GM12878 (cell line): ENCODE measurements around the gene GPR107. TPM values are rescaled to one million over a fixed set of nuclear protein-coding genes. Genes with fewer than 3 reads are reported as not detected.

Source experiments
- ATAC-seq: fragments of 200-7000 bp; cut with Tn5 transposase; 3 replicates; pipeline ENCODE4 v1.9.1; 2020; ENCODE audit warnings: mild to moderate bottlenecking, moderate library complexity
- BruUV-seq: library from RNA; stranded (reverse); fragments of 400-500 nt; replicated peaks from 2 replicates; lab custom pipeline; 2021; lab: Mats Ljungman, UMichigan
- CTCF ChIA-PET: fragments of 300-600 bp; sonication (Branson Sonifier 250); formaldehyde crosslinking; extraction: SDS; loops from one replicate; lab custom pipeline; 2021; ENCODE audit warnings: inconsistent platforms; lab: Yijun Ruan, JAX
- POLR2A ChIA-PET: fragments of 350-600 bp; formaldehyde crosslinking; extraction: SDS; loops from one replicate; lab custom pipeline; 2021; ENCODE audit warnings: inconsistent platforms; lab: Charles Lee
- RAD21 ChIA-PET: fragments of 300-600 bp; sonication (Branson Sonifier 250); formaldehyde crosslinking; loops from one replicate; lab custom pipeline; 2023; ENCODE audit warnings: antibody characterized with exemption; ENCODE audit not compliant: unreplicated experiment; lab: Charles Lee
- SMC1A ChIA-PET: fragments of 300-600 bp; sonication (Branson Sonifier 250); formaldehyde crosslinking; loops from one replicate; lab custom pipeline; 2023; ENCODE audit not compliant: unreplicated experiment, uncharacterized antibody; lab: Charles Lee
- DNase-seq: peaks from one replicate; pipeline ENCODE4 v3.0.0-alpha.2; 2011; ENCODE audit warnings: low read depth, low spot score
- FAIRE-seq: peaks from 3 replicates; lab custom pipeline; 2011; peaks lifted over from hg19 to GRCh38; lab: Jason Lieb, UNC
- H2AFZ ChIP-seq: 2 replicates; pipeline ENCODE4 v1.6.0; 2011; ENCODE audit warnings: low read depth, low read length, control low read depth; ENCODE audit not compliant: control insufficient read depth
- H3K27ac ChIP-seq: 2 replicates; pipeline ENCODE4 v1.5.1; 2011; ENCODE audit warnings: control low read depth; ENCODE audit not compliant: control insufficient read depth, insufficient read depth
- H3K27me3 ChIP-seq, 2 experiments: replicated peaks in 1 of 2; 2 replicates each; pipeline versions ENCODE4 v1.6.0 to v1.6.1; 2011; ENCODE audit warnings: low read length in 1 of 2; ENCODE audit not compliant: control insufficient read depth in 2 of 2, insufficient read depth in 2 of 2
- H3K36me3 ChIP-seq, 2 experiments: 2 replicates each; pipeline ENCODE4 v1.5.1; 2011; ENCODE audit warnings: low read length in 1 of 2; ENCODE audit not compliant: control insufficient read depth in 2 of 2, insufficient read depth in 2 of 2
- H3K4me1 ChIP-seq: 2 replicates; pipeline ENCODE4 v1.6.1; 2011; ENCODE audit warnings: mild to moderate bottlenecking, low read length, moderate library complexity, mixed read lengths; ENCODE audit not compliant: control insufficient read depth, insufficient read depth
- H3K4me2 ChIP-seq: 2 replicates; pipeline ENCODE4 v1.6.0; 2011; ENCODE audit warnings: control low read depth; ENCODE audit not compliant: control insufficient read depth, insufficient read depth
- H3K4me3 ChIP-seq: fragments of 200-600 bp; sonication (generic); 2 replicates; pipeline ENCODE4 v1.5.1; 2016
- H3K79me2 ChIP-seq: 2 replicates; pipeline ENCODE4 v1.6.0; 2011; ENCODE audit warnings: low read length; ENCODE audit not compliant: control insufficient read depth, insufficient read depth
- H3K9ac ChIP-seq: 2 replicates; pipeline ENCODE4 v1.8.0; 2011; ENCODE audit warnings: low read length, control low read depth, mixed read lengths; ENCODE audit not compliant: control insufficient read depth, insufficient read depth
- H3K9me3 ChIP-seq: replicated peaks from 3 replicates; pipeline ENCODE4 v1.5.1; 2011; ENCODE audit warnings: mild to moderate bottlenecking, low read length; ENCODE audit not compliant: control insufficient read depth, insufficient read depth
- H4K20me1 ChIP-seq: 2 replicates; pipeline ENCODE4 v1.6.0; 2011; ENCODE audit not compliant: control insufficient read depth, insufficient read depth
- ASH2L ChIP-seq: fragments of 300-600, 200-600 bp; sonication (generic); IDR thresholded peaks from 2 replicates; pipeline ENCODE4 v1.6.1; 2017; ENCODE audit warnings: low read depth, mild to moderate bottlenecking, borderline replicate concordance
- ATF3 ChIP-seq: IDR thresholded peaks from 2 replicates; pipeline ENCODE4 v1.6.1; 2011; ENCODE audit warnings: low read depth, mild to moderate bottlenecking, low read length, moderate library complexity, borderline replicate concordance; ENCODE audit errors: extremely low read depth
- CBX5 ChIP-seq: sonication (generic); IDR thresholded peaks from 2 replicates; pipeline ENCODE4 v1.6.1; 2016; ENCODE audit warnings: low read depth, moderate library complexity, mild to moderate bottlenecking, inconsistent platforms
- HDAC2 ChIP-seq: fragments of 200-600 bp; sonication (generic); IDR thresholded peaks from 2 replicates; pipeline ENCODE4 v1.6.1; 2017
- IRF3 ChIP-seq: fragments of 450-650 bp; IDR thresholded peaks from 2 replicates; pipeline ENCODE4 v1.6.1; 2014; ENCODE audit warnings: mild to moderate bottlenecking
- NFYA ChIP-seq: IDR thresholded peaks from 2 replicates; pipeline ENCODE4 v1.6.1; 2011; ENCODE audit warnings: low read depth, mild to moderate bottlenecking, low read length, improper control_type of control experiment, borderline replicate concordance
- PKNOX1 ChIP-seq: fragments of 450-650 bp; IDR thresholded peaks from 2 replicates; pipeline ENCODE4 v1.6.1; 2016; ENCODE audit warnings: mild to moderate bottlenecking
- SREBF2 ChIP-seq: IDR thresholded peaks from 2 replicates; pipeline ENCODE4 v1.6.1; 2012; ENCODE audit warnings: mild to moderate bottlenecking, low read length
- ZBED1 ChIP-seq: IDR thresholded peaks from 2 replicates; pipeline ENCODE4 v1.6.1; 2016; ENCODE audit warnings: borderline replicate concordance
- ZNF592 ChIP-seq: fragments of 450-650 bp; IDR thresholded peaks from 2 replicates; pipeline ENCODE4 v1.6.1; 2017; ENCODE audit warnings: mild to moderate bottlenecking, moderate library complexity
- WGBS: methylation state at CpG from one replicate; pipeline ENCODE4 v1.1.6; 2016; ENCODE audit warnings: low lambda C conversion rate; ENCODE audit not compliant: insufficient replicate concordance, insufficient coverage; ENCODE audit errors: missing lambda C conversion rate; 5-methylcytosine and 5-hydroxymethylcytosine counted together
- in situ Hi-C: fragments of 300-500 bp; cut with MboI; formaldehyde crosslinking; loops from 9 replicates; pipeline ENCODE4 v1.14.3; 2018; ENCODE audit warnings: mixed read lengths
- intact Hi-C: fragments of 100-400 bp; cut with micrococcal nuclease; formaldehyde crosslinking; loops from one replicate; pipeline ENCODE4 v1.14.2; 2022; ENCODE audit not compliant: unreplicated experiment
- polyA plus RNA-seq, 11 experiments: library from polyadenylated mRNA; depleted of rRNA in 4 of 11; unstranded in 6 of 11; stranded (reverse) in 5 of 11; fragments of >200 nt; fragmentation: Nextera tagmentation in 4 of 11; fragmentation: Illumina TruSeq in 1 of 11; extraction: Ambion mirVana in 4 of 11; extraction: Trizol in 1 of 11; gene quantifications; 1 replicate in 1 of 11; 2 replicates in 10 of 11; pipeline versions ENCODE4 v1.2.1 to v1.2.3, GENCODE V29; 2011 to 2016; ENCODE audit warnings: inconsistent platforms in 2 of 11, missing spikeins in 2 of 11, low read depth in 1 of 11
- total RNA-seq, 4 experiments: library from RNA; depleted of rRNA in 3 of 4; stranded (reverse); fragments of >200 nt in 3 of 4; fragmentation: Illumina TruSeq in 1 of 4; extraction: Trizol in 1 of 4; gene quantifications; 2 replicates each; pipeline versions ENCODE4 v1.2.1 to v1.2.3, GENCODE V29; 2013 to 2021

The GPR107 gene
- total and polyA plus RNA-seq, 10 of the 15 experiments (the other 5 are each of a cell fraction or from before 2014, with no cell fraction given): 2.7 to 21.4 (median 10.6) TPM

- 97% methylated on average over 10 of the region's 11 CpGs for WGBS
- Histone ChIP-seq H3K79me2 (no peaks in the 10 kb centered on the region), H3K27ac (no peak overlapping the region), H3K4me2 (no peak overlapping the region), H3K4me3 (no peak overlapping the region), H3K9ac (no peak overlapping the region), H3K36me3 (0 out of 4 replicates have a peak, but pooled peaks cover 0 to 2% of the 10 kb centered on the region in 2 experiments), H3K27me3 (no peaks in the 10 kb centered on the region), H2AFZ (no peak overlapping the region), H3K4me1 (no peaks in the 10 kb centered on the region), H4K20me1 (no peaks in the 10 kb centered on the region), H3K9me3 (no peaks in the 10 kb centered on the region)
- intact Hi-C loops (no loop called here), in situ Hi-C loops (no loop called here)
- BruUV-seq: no TSS peak
- no peak for ATAC-seq
- no peak for TF ChIP-seq ATF3
- TF ChIP-seq PKNOX1: no peak
- CTCF ChIA-PET: no interaction called here
- no peak for DNase-seq
- POLR2A ChIA-PET: no interaction called here
- FAIRE-seq: no peak
- SMC1A ChIA-PET: no interaction called here
- RAD21 ChIA-PET: no interaction called here
These were observed 84.0 kb downstream of the GPR107 start for GRCh38 chr9:130137641-130138081.

GRCh38 chr9:130138171-130138653, 84.5 kb downstream of the GPR107 start:
- H3K4me1 ChIP-seq: no peaks in the 10 kb centered on the region
- H3K36me3 ChIP-seq: 0 out of 4 replicates have a peak, but pooled peaks cover 0 to 2% of the 10 kb centered on the region in 2 experiments
- 81% methylated on average over 7 of the region's 10 CpGs for WGBS
- no peaks in the 10 kb centered on the region for H4K20me1 ChIP-seq
- ATAC-seq (no peak), DNase-seq (no peak), FAIRE-seq (no peak)
- no peaks in the 10 kb centered on the region for H3K9me3 ChIP-seq
- intact Hi-C loops: no loop called here
- SMC1A ChIA-PET: interaction anchor here (0.6 kb wide), 1 partner anchor 91 kb away, joined by 4 read pairs; no protein-coding TSS in a partner anchor
- in situ Hi-C loops: no loop called here
- no peak overlapping the region for H3K27ac ChIP-seq
- no peak overlapping the region for H2AFZ ChIP-seq
- H3K4me2 ChIP-seq: no peak overlapping the region
- no peak overlapping the region for H3K9ac ChIP-seq
- no peaks in the 10 kb centered on the region for H3K79me2 ChIP-seq
- no TSS peak for BruUV-seq
- no peaks in the 10 kb centered on the region for H3K27me3 ChIP-seq
- RAD21 ChIA-PET: no interaction called here
- CTCF ChIA-PET: no interaction called here
- TF ChIP-seq HDAC2 (no peak), ZBED1 (no peak), IRF3 (no peak), SREBF2 (no peak), NFYA (no peak), ASH2L (no peak), CBX5 (no peak), ZNF592 (no peak)
- H3K4me3 ChIP-seq: no peak overlapping the region
- POLR2A ChIA-PET: no interaction called here
